Peyer's patch (tissue), 4 donors: ENCODE results near the gene VTI1A. TPM values are rescaled to one million over a fixed set of nuclear protein-coding genes. Genes with fewer than 3 reads are reported as not detected.
A peak's percentile ranks its signal among the peaks of the same experiment; 100 is the strongest.

ENCODE experiments used
- DNase-seq, 3 donors: peaks; one replicate each; pipeline ENCODE4 v3.0.0-alpha.2; 2017 to 2019
- H3K27ac ChIP-seq, 4 donors: fragments of 200-600 bp; sonication (generic); one replicate each; pipeline ENCODE4 v1.5.1; 2016 to 2019
- H3K27me3 ChIP-seq, 2 donors: fragments of 200-600 bp; sonication (generic); one replicate each; pipeline ENCODE4 v1.5.1; 2019
- H3K36me3 ChIP-seq, 3 donors: fragments of 200-600 bp; sonication (generic); one replicate each; pipeline ENCODE4 v1.5.1; 2016 to 2019
- H3K4me1 ChIP-seq, 4 donors: fragments of 200-600 bp; sonication (generic); one replicate each; pipeline ENCODE4 v1.5.1; 2016 to 2019
- H3K4me3 ChIP-seq, 4 donors: fragments of 200-600 bp; sonication (generic); 1 replicate in 3 of 4; 2 replicates in 1 of 4; pipeline ENCODE4 v1.5.1; 2016 to 2019; ENCODE audit warnings: mild to moderate bottlenecking in 1 of 4
- H3K9me3 ChIP-seq, 4 donors: fragments of 200-600 bp; sonication (generic); one replicate each; pipeline ENCODE4 v1.5.1; 2016 to 2019; ENCODE audit warnings: mild to moderate bottlenecking in 1 of 4
- CTCF ChIP-seq, 6 experiments: fragments of 450-650 bp in 4 of 6; fragments of 200-600 bp in 2 of 6; sonication (generic) in 1 of 6; IDR thresholded peaks; one replicate each; pipeline ENCODE4 v1.5.1; 2017 to 2019; ENCODE audit warnings: antibody characterized with exemption in 6 of 6, mild to moderate bottlenecking in 3 of 6, moderate library complexity in 1 of 6
- POLR2A ChIP-seq, 2 donors: fragments of 450-650 bp; IDR thresholded peaks; one replicate each; pipeline ENCODE4 v1.5.1; 2017; ENCODE audit warnings: antibody characterized with exemption in 2 of 2, mild to moderate bottlenecking in 2 of 2, moderate library complexity in 2 of 2
- total RNA-seq, 4 donors: library from RNA; depleted of rRNA; stranded (reverse); fragments of >200 nt; gene quantifications; one replicate each; pipeline ENCODE4 v1.1.0, GENCODE V29; 2016

Gene VTI1A
- total RNA-seq, 4 donors from 2014 or later: 97.2 to 710 (median 170) TPM

DNA sequence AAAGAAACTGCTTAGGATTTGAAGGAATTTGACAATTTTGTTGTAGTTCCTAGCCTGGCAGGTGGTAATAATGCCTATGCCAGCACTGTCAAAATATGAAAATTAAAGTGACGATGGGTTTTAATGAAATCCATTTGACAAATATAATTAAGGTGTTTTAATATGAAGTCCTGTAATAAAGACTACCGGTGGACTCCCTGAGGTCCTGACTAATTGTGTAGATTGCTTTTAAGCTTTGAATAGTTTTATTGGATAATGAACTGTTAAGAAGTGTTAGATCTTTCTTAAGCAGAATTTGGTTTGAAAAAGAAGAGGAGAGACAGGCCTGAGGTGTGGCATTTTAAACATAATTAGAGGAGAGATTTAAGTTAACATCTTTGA, 197.2 kb downstream of the VTI1A start:
- no peaks in the 10 kb centered on the region for H3K9me3 ChIP-seq
- no peak for DNase-seq
- H3K27ac ChIP-seq: no peak overlapping the region
- H3K36me3 ChIP-seq: no peaks in the 10 kb centered on the region
- no peaks in the 10 kb centered on the region for H3K4me1 ChIP-seq
- H3K4me3 ChIP-seq: no peak overlapping the region
- H3K27me3 ChIP-seq: no peaks in the 10 kb centered on the region
- no peak for TF ChIP-seq POLR2A (IDR thresholded peaks at IDR 0.05)
- TF ChIP-seq CTCF (IDR thresholded peaks at IDR 0.05): no peak

DNA sequence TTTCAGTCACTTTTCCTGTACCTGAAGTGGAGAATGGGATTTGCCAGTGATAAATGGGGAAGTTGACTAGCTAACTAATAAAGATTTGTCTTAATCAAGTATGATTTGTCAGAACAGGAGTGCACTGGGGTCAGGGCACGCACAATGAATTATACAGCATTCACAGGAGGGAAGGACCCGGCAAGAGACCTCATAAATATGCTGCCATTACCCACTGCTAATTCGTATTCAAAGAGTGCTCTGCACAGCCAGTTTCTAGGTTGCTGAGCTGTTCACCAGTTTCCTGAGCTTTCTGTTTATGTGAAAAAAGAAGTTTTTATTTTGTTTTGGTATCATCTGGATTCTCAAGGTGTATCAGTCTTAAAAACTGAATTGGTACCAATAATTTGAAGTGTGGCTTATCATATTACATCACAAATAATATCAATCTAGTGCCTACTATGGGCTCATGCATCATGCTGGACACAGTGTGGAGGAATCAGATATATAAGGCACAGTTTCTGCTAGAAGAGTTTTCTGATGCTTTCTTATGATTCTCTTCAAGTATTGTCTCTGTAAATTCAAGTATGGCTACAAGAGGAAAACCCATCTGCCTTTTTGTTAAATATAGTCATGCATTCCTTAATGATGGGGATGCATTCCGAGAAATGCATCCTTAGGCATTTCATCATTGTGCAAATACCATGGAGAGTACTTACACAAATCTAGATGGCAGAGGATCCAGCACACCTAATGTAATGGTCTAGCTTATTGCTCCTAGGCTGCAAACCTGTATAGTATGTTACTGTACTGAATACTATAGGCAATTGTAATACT, 202.2 kb downstream of the VTI1A start:
- no peak for TF ChIP-seq POLR2A (IDR thresholded peaks at IDR 0.05)
- TF ChIP-seq CTCF (IDR thresholded peaks at IDR 0.05): no peak
- no peak for DNase-seq
- no peaks in the 10 kb centered on the region for H3K9me3 ChIP-seq
- H3K27ac ChIP-seq: no peak overlapping the region
- H3K4me3 ChIP-seq: no peak overlapping the region
- no peaks in the 10 kb centered on the region for H3K27me3 ChIP-seq
- H3K4me1 ChIP-seq: no peaks in the 10 kb centered on the region
- H3K36me3 ChIP-seq: no peaks in the 10 kb centered on the region

DNA sequence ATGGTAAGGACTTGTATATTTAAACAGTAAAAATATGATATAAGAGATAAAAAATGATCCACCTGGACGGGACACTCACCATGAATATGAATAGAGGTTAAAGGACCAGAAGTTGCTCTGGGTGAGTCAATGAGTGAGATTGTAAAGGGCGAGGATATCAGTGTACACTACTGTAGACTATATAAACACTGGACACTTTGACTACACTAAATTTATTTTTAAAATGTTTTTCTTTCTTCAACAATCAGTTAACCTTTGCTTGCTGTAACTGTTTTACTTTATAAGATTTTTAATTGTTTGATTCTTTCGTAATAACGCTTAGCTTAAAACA, 202.8 kb downstream of the VTI1A start:
- no peaks in the 10 kb centered on the region for H3K4me1 ChIP-seq
- H3K27me3 ChIP-seq: no peaks in the 10 kb centered on the region
- H3K4me3 ChIP-seq: no peak overlapping the region
- TF ChIP-seq CTCF (IDR thresholded peaks at IDR 0.05) (no peak), POLR2A (IDR thresholded peaks at IDR 0.05) (no peak)
- no peaks in the 10 kb centered on the region for H3K36me3 ChIP-seq
- H3K27ac ChIP-seq: no peak overlapping the region
- no peak for DNase-seq
- no peaks in the 10 kb centered on the region for H3K9me3 ChIP-seq

DNA sequence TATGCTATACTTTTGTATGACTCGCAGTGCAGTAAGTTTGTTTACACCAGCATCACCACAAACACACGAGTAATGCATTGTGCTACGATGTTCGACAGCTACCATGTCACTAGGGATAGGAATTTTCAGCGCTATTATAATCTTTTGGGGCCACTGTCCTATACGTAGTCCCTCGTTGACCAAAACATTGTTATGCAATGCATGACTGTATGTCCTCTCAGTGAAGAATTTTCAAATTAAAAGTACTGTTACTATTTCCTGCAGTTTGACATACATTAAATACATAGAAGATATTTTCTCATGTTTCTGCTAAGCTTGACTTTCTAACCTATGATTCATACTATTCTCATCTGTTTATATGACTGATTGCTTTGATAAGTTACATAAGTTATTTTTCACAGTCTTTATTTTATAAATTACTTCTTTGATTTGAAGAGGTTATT, 203.6 kb downstream of the VTI1A start:
- H3K36me3 ChIP-seq: no peaks in the 10 kb centered on the region
- no peak for DNase-seq
- H3K4me1 ChIP-seq: no peaks in the 10 kb centered on the region
- no peak overlapping the region for H3K27ac ChIP-seq
- no peak overlapping the region for H3K4me3 ChIP-seq
- no peaks in the 10 kb centered on the region for H3K9me3 ChIP-seq
- H3K27me3 ChIP-seq: no peaks in the 10 kb centered on the region
- TF ChIP-seq CTCF (IDR thresholded peaks at IDR 0.05) (no peak), POLR2A (IDR thresholded peaks at IDR 0.05) (no peak)

- DNase-seq: peak in 1 of 3 donors; percentile 50
These were observed 206.2 kb downstream of the VTI1A start for GRCh38 chr10:112653215-112653614.

More at GRCh38 chr10:112653215-112653614, 206.2 kb downstream of the VTI1A start:
- Histone ChIP-seq H3K27me3 (no peaks in the 10 kb centered on the region), H3K36me3 (no peaks in the 10 kb centered on the region), H3K4me3 (no peak overlapping the region), H3K4me1 (no peaks in the 10 kb centered on the region), H3K9me3 (no peaks in the 10 kb centered on the region), H3K27ac (no peak overlapping the region)
- no peak for TF ChIP-seq POLR2A (IDR thresholded peaks at IDR 0.05)
- no peak for TF ChIP-seq CTCF (IDR thresholded peaks at IDR 0.05)
